D341Med (cell line): ENCODE data around the gene SPACA9.

Source experiments
- DNase-seq: peaks from one replicate; pipeline ENCODE4 v3.0.0; 2012; ENCODE audit warnings: low spot score

SPACA9 gene

GRCh38 chr9:132894346-132894745, 15.6 kb downstream of the SPACA9 start:
- DNase-seq, result no peak

GRCh38 chr9:132894862-132895835, 16.5 kb downstream of the SPACA9 start:
- DNase-seq, result no peak

GRCh38 chr9:132896264-132896663, 17.6 kb downstream of the SPACA9 start:
- no peak for DNase-seq

- no peak for DNase-seq
These were observed 18.2 kb downstream of the SPACA9 start for GRCh38 chr9:132896906-132897305.

- DNase-seq, result no peak
These were observed 19.4 kb downstream of the SPACA9 start for GRCh38 chr9:132898051-132898450.

GRCh38 chr9:132901858-132902831, 23.4 kb downstream of the SPACA9 start:
- peak; percentile 84 for DNase-seq

- DNase-seq, result no peak
These were observed 25.1 kb downstream of the SPACA9 start for GRCh38 chr9:132903574-132904492.

- no peak for DNase-seq
These were observed 27.0 kb downstream of the SPACA9 start for GRCh38 chr9:132905726-132906125.

GRCh38 chr9:132908635-132909034, 29.9 kb downstream of the SPACA9 start:
- DNase-seq, result no peak

GRCh38 chr9:132909311-132909710, 30.6 kb downstream of the SPACA9 start:
- DNase-seq, result no peak

GRCh38 chr9:132910376-132910775, 31.7 kb downstream of the SPACA9 start:
- DNase-seq, result no peak

- DNase-seq, result no peak
These were observed 33.4 kb downstream of the SPACA9 start for GRCh38 chr9:132912131-132912530.

GRCh38 chr9:132914924-132915323, 36.2 kb downstream of the SPACA9 start:
- no peak for DNase-seq

GRCh38 chr9:132919614-132920268, 41.0 kb downstream of the SPACA9 start:
- no peak for DNase-seq

GRCh38 chr9:132923346-132923902, 44.7 kb downstream of the SPACA9 start:
- no peak for DNase-seq

GRCh38 chr9:132927704-132928103, 49.0 kb downstream of the SPACA9 start:
- DNase-seq, result no peak

- DNase-seq, result no peak
These were observed 52.6 kb downstream of the SPACA9 start for GRCh38 chr9:132931178-132931735.

GRCh38 chr9:132935026-132935425, 56.3 kb downstream of the SPACA9 start:
- no peak for DNase-seq

GRCh38 chr9:132937463-132937901, 58.8 kb downstream of the SPACA9 start:
- no peak for DNase-seq

- DNase-seq, result no peak
These were observed 60.5 kb downstream of the SPACA9 start for GRCh38 chr9:132939169-132939568.
